AG04450 (cell line): ENCODE data around the gene SLAMF9. TPM values are rescaled to one million over a fixed set of nuclear protein-coding genes. Genes with fewer than 3 reads are reported as not detected.

ENCODE experiments used
- CTCF ChIA-PET: fragments of 300-600, 350-600 bp; formaldehyde crosslinking; extraction: SDS; loops from one replicate; lab custom pipeline; 2022; ENCODE audit warnings: antibody characterized with exemption, inconsistent platforms; lab: Charles Lee
- POLR2A ChIA-PET: fragments of 350-600 bp; formaldehyde crosslinking; extraction: SDS; loops from one replicate; lab custom pipeline; 2021; ENCODE audit warnings: antibody characterized with exemption, inconsistent platforms; lab: Yijun Ruan, JAX
- DNase-seq: peaks from one replicate; pipeline ENCODE4 v3.0.0-alpha.2; 2011; ENCODE audit warnings: low read depth, low spot score
- H3K27ac ChIP-seq: one replicate; pipeline ENCODE4 v1.5.1; 2012; ENCODE audit warnings: low read depth, low read length, control low read depth
- H3K27me3 ChIP-seq: one replicate; pipeline ENCODE4 v1.6.0; 2012; ENCODE audit warnings: low read length; ENCODE audit not compliant: control insufficient read depth, insufficient read depth
- H3K4me3 ChIP-seq: 2 replicates; pipeline ENCODE4 v1.5.1; 2011; ENCODE audit warnings: mild to moderate bottlenecking, low read depth, low read length, control low read depth
- H3K9me3 ChIP-seq: 2 replicates; pipeline ENCODE4 v1.5.1; 2012; ENCODE audit warnings: low read length; ENCODE audit not compliant: control insufficient read depth, insufficient read depth
- CTCF ChIP-seq: IDR thresholded peaks from 2 replicates; pipeline ENCODE4 v1.5.1; 2011; ENCODE audit warnings: low read depth, low read length, control low read depth, inconsistent platforms
- polyA plus RNA-seq: library from polyadenylated mRNA; depleted of rRNA; stranded (reverse); fragments of >200 nt; gene quantifications from 2 replicates; pipeline ENCODE4 v1.2.3, GENCODE V29; 2011

Gene SLAMF9
- polyA plus RNA-seq, 1 experiment: not detected

- POLR2A ChIA-PET: no interaction called here
- CTCF ChIA-PET: interaction anchor here (13.3 kb wide), 1 partner anchor 75 kb away, joined by 380 read pairs; no protein-coding TSS in a partner anchor
- DNase-seq: no peak
Observed at GRCh38 chr1:159931101-159931794, 22.8 kb downstream of the SLAMF9 start.

GRCh38 chr1:159930634-159931033, 23.4 kb downstream of the SLAMF9 start:
- ChIA-PET CTCF (interaction anchor here (1.0 to 13.3 kb wide), 3 partner anchors 76 to 150 kb away, joined by 3 to 380 read pairs (median 4); partner anchors contain the start of gene DUSP23), POLR2A (no interaction called here)
- no peaks in the 10 kb centered on the region for H3K9me3 ChIP-seq
- no peak for DNase-seq
- H3K27ac ChIP-seq: no peak overlapping the region
- TF ChIP-seq CTCF: no peak
- no peak overlapping the region for H3K4me3 ChIP-seq
- peaks cover 12% of the 10 kb centered on the region for H3K27me3 ChIP-seq

More at GRCh38 chr1:159931101-159931794, 22.8 kb downstream of the SLAMF9 start:
- Histone ChIP-seq H3K27me3 (peaks cover 12% of the 10 kb centered on the region), H3K4me3 (no peak overlapping the region), H3K9me3 (no peaks in the 10 kb centered on the region), H3K27ac (no peak overlapping the region)
- no peak for TF ChIP-seq CTCF

GRCh38 chr1:159930216-159930615, 23.8 kb downstream of the SLAMF9 start:
- Histone ChIP-seq H3K9me3 (no peaks in the 10 kb centered on the region), H3K27me3 (peaks cover 8% of the 10 kb centered on the region), H3K27ac (no peak overlapping the region), H3K4me3 (no peak overlapping the region)
- ChIA-PET POLR2A (no interaction called here), CTCF (interaction anchor here (0.5 to 13.3 kb wide), 4 partner anchors 76 to 171 kb away, joined by 3 to 380 read pairs (median 4); partner anchors contain the start of gene DUSP23)
- no peak for TF ChIP-seq CTCF
- DNase-seq: no peak

- TF ChIP-seq CTCF: no peak
- POLR2A ChIA-PET: no interaction called here
- Histone ChIP-seq H3K27ac (no peak overlapping the region), H3K4me3 (no peak overlapping the region), H3K9me3 (peaks cover 4% of the 10 kb centered on the region; the same call in 1 of the 2 replicates), H3K27me3 (peaks cover 5% of the 10 kb centered on the region)
- DNase-seq: no peak
- CTCF ChIA-PET: interaction anchor here (0.5 to 13.3 kb wide), 4 partner anchors 16 to 172 kb away, joined by 3 to 380 read pairs (median 4); partner anchors contain the start of gene IGSF9
Observed at GRCh38 chr1:159929155-159930051, 24.6 kb downstream of the SLAMF9 start.
